HepG2 (cell line): ENCODE measurements around the gene SRF. TPM values are rescaled to one million over a fixed set of nuclear protein-coding genes. Genes with fewer than 3 reads are reported as not detected.
A peak's percentile ranks its signal among the peaks of the same experiment; 100 is the strongest.

Source experiments
- ZBTB20 ChIP-seq: sonication (generic); formaldehyde crosslinking; IDR thresholded peaks from 2 replicates; pipeline ENCODE4 v1.8.1; 2023; ENCODE audit warnings: missing genetic modification reagents, low read depth, mild to moderate bottlenecking, borderline replicate concordance
- ZBTB40 ChIP-seq, 2 experiments: fragments of 450-650 bp in 1 of 2; sonication (generic) in 1 of 2; formaldehyde crosslinking in 1 of 2; IDR thresholded peaks; 2 replicates each; pipeline versions ENCODE4 v1.6.1 to v1.8.0; 2016 to 2022; ENCODE audit warnings: antibody characterized with exemption in 1 of 2, mild to moderate bottlenecking in 1 of 2, missing genetic modification reagents in 1 of 2
- ZBTB49 ChIP-seq: sonication (generic); formaldehyde crosslinking; IDR thresholded peaks from 2 replicates; pipeline ENCODE4 v1.4.0; 2020; ENCODE audit warnings: missing genetic modification reagents, borderline replicate concordance
- ZNF318 ChIP-seq: sonication (generic); formaldehyde crosslinking; IDR thresholded peaks from 2 replicates; pipeline ENCODE4 v1.4.0; 2020; ENCODE audit warnings: mild to moderate bottlenecking, missing genetic modification reagents
- ZNF674 ChIP-seq: sonication (generic); formaldehyde crosslinking; IDR thresholded peaks from 2 replicates; pipeline ENCODE4 v1.5.0; 2020; ENCODE audit warnings: low read depth, mild to moderate bottlenecking, missing genetic modification reagents
- polyA plus RNA-seq, 8 experiments: library from polyadenylated mRNA; depleted of rRNA in 3 of 8; stranded (reverse) in 7 of 8; unstranded in 1 of 8; fragments of >200 nt; fragmentation: Illumina TruSeq in 4 of 8; extraction: Trizol in 4 of 8; gene quantifications; 2 replicates each; pipeline versions ENCODE4 v1.2.1 to v1.2.3, GENCODE V29; 2011 to 2016; ENCODE audit warnings: low read depth in 4 of 8, missing spikeins in 1 of 8, mixed read lengths in 1 of 8; ENCODE audit not compliant: insufficient read depth in 1 of 8
- total RNA-seq, 5 experiments: library from RNA; depleted of rRNA; stranded (reverse); fragments of >200 nt; fragmentation: Illumina TruSeq; extraction: Trizol; gene quantifications; 2 replicates each; pipeline ENCODE4 v1.2.3, GENCODE V29; 2016; ENCODE audit warnings: low read depth in 1 of 5

Gene SRF
- total and polyA plus RNA-seq, 2 of the 13 experiments (the other 11 are each of a cell fraction or from before 2014, with no cell fraction given) = 25.5 to 44.1 TPM

- TF ChIP-seq ZBTB40 (IDR thresholded peaks at IDR 0.05) (no peak), ZBTB40 (CRISPR knock-in tag; IDR thresholded peaks at IDR 0.05) (peak; percentile 86), ZBTB49 (CRISPR knock-in tag) (no peak), ZNF674 (no peak; the same call in 1 of the 2 replicates), ZNF318 (CRISPR knock-in tag) (peak; percentile 71; the same call in 1 of the 2 replicates), ZBTB20 (CRISPR knock-in tag) (no peak; the same call in none of the 2 replicates)
These were observed 58.1 kb downstream of the SRF start, which contains the start of gene DNPH1 (continued) for GRCh38 chr6:43228951-43229802.
